WTC11 (cell line): ENCODE measurements around the gene SYNRG. TPM values are rescaled to one million over a fixed set of nuclear protein-coding genes. Genes with fewer than 3 reads are reported as not detected.

ENCODE experiments used
- ATAC-seq: fragments of 200-7000 bp; cut with Tn5 transposase; 2 replicates; pipeline ENCODE4 v1.10.0; 2021; ENCODE audit warnings: mild to moderate bottlenecking, moderate library complexity
- CTCF ChIA-PET: fragments of 300-600 bp; sonication (Branson Sonifier 250); formaldehyde crosslinking; loops from one replicate; lab custom pipeline; 2021; ENCODE audit warnings: antibody characterized with exemption; lab: Charles Lee
- POLR2A ChIA-PET: fragments of 350-600 bp; sonication (Branson Sonifier 250); formaldehyde crosslinking; loops from one replicate; lab custom pipeline; 2021; ENCODE audit warnings: antibody characterized with exemption; lab: Charles Lee
- DNase-seq: peaks from one replicate; pipeline ENCODE4 v3.0.0; 2021; ENCODE audit warnings: low spot score
- H3K27ac Mint-ChIP-seq: 2 replicates; pipeline ENCODE4 v1.8.0; 2021; ENCODE audit warnings: mixed read lengths
- H3K27me3 Mint-ChIP-seq: 2 replicates; pipeline ENCODE4 v1.8.0; 2021; ENCODE audit warnings: low read depth, mild to moderate bottlenecking, moderate library complexity, mixed read lengths
- H3K36me3 Mint-ChIP-seq: 2 replicates; pipeline ENCODE4 v1.8.0; 2021; ENCODE audit warnings: mixed read lengths
- H3K4me1 Mint-ChIP-seq: 2 replicates; pipeline ENCODE4 v1.8.0; 2022; ENCODE audit warnings: mixed read lengths
- H3K4me3 Mint-ChIP-seq: 2 replicates; pipeline ENCODE4 v1.8.0; 2021; ENCODE audit warnings: mild to moderate bottlenecking, moderate library complexity, mixed read lengths
- H3K9me3 Mint-ChIP-seq: 2 replicates; pipeline ENCODE4 v1.8.0; 2021; ENCODE audit warnings: mixed read lengths
- EMX1 ChIP-seq: fragments of 250-450 bp; sonication (Bioruptor Pico); IDR thresholded peaks from 2 replicates; pipeline ENCODE4 v1.8.0; 2021; ENCODE audit warnings: mild to moderate bottlenecking
- FOXP1 ChIP-seq: sonication (generic); formaldehyde crosslinking; IDR thresholded peaks from 2 replicates; pipeline ENCODE4 v1.8.0; 2022; ENCODE audit warnings: missing genetic modification reagents, mild to moderate bottlenecking, moderate library complexity, borderline replicate concordance
- GTF2I ChIP-seq: fragments of 250-450 bp; sonication (Bioruptor Pico); conservative IDR thresholded peaks from 2 replicates; pipeline ENCODE4 v1.4.0; 2021; ENCODE audit warnings: mild to moderate bottlenecking
- HMGXB4 ChIP-seq: sonication (generic); formaldehyde crosslinking; IDR thresholded peaks from 2 replicates; pipeline ENCODE4 v1.8.1; 2023; ENCODE audit warnings: mild to moderate bottlenecking, moderate library complexity, missing genetic modification reagents
- KAT7 ChIP-seq: sonication (generic); formaldehyde crosslinking; IDR thresholded peaks from 2 replicates; pipeline ENCODE4 v1.8.1; 2023; ENCODE audit warnings: missing genetic modification reagents, mild to moderate bottlenecking, borderline replicate concordance
- NFYB ChIP-seq: sonication (generic); formaldehyde crosslinking; conservative IDR thresholded peaks from 2 replicates; pipeline ENCODE4 v1.8.0; 2022; ENCODE audit warnings: low read depth, missing genetic modification reagents
- PRRX2 ChIP-seq: fragments of 250-450 bp; sonication (Bioruptor Pico); IDR thresholded peaks from 2 replicates; pipeline ENCODE4 v1.8.0; 2021; ENCODE audit warnings: mild to moderate bottlenecking
- STAT6 ChIP-seq: sonication (generic); formaldehyde crosslinking; conservative IDR thresholded peaks from 2 replicates; pipeline ENCODE4 v1.8.1; 2023; ENCODE audit warnings: mild to moderate bottlenecking, low read depth, missing genetic modification reagents, moderate library complexity
- ZNF138 ChIP-seq: sonication (generic); formaldehyde crosslinking; conservative IDR thresholded peaks from 2 replicates; pipeline ENCODE4 v1.8.1; 2022; ENCODE audit warnings: mild to moderate bottlenecking, moderate library complexity, missing genetic modification reagents
- ZNF219 ChIP-seq: sonication (generic); formaldehyde crosslinking; IDR thresholded peaks from 2 replicates; pipeline ENCODE4 v1.8.0; 2023; ENCODE audit warnings: missing genetic modification reagents, mild to moderate bottlenecking, borderline replicate concordance
- total RNA-seq: library from RNA; stranded (reverse); gene quantifications from 3 replicates; pipeline ENCODE4 v1.2.3, GENCODE V29; 2021
- TF ChIP-seq, protein P1 (sequence below): fragments of 250-450 bp; sonication (Bioruptor Pico); IDR thresholded peaks from 2 replicates; pipeline ENCODE4 v1.9.0; 2021; ENCODE audit warnings: mild to moderate bottlenecking, borderline replicate concordance
- TF ChIP-seq, protein P2 (sequence below): fragments of 250-450 bp; sonication (Bioruptor Pico); IDR thresholded peaks from 2 replicates; pipeline ENCODE4 v2.1.2; 2022; ENCODE audit warnings: mild to moderate bottlenecking, moderate library complexity
- TF ChIP-seq, protein P3 (sequence below): sonication (generic); formaldehyde crosslinking; IDR thresholded peaks from 2 replicates; pipeline ENCODE4 v1.8.1; 2023; ENCODE audit warnings: mild to moderate bottlenecking, missing genetic modification reagents, borderline replicate concordance
- TF ChIP-seq, protein P4 (sequence below): sonication (generic); formaldehyde crosslinking; IDR thresholded peaks from 2 replicates; pipeline ENCODE4 v1.8.0; 2023; ENCODE audit warnings: missing genetic modification reagents, mild to moderate bottlenecking, borderline replicate concordance

SYNRG gene
- total RNA-seq, 1 experiment from 2014 or later = 31.3 TPM

GRCh38 chr17:37657202-37657601 is 48.0 kb upstream of the SYNRG start:
- POLR2A ChIA-PET = no interaction called here
- Mint-ChIP-seq H3K27me3 (peaks cover 11% of the 10 kb centered on the region; the same call in 1 of the 2 replicates), H3K4me1 (peaks cover 8% of the 10 kb centered on the region), H3K27ac (no peak overlapping the region), H3K4me3 (no peak overlapping the region), H3K36me3 (no peaks in the 10 kb centered on the region)
- DNase-seq (no peak), ATAC-seq (no peak)
- CTCF ChIA-PET = interaction anchor here (1.3 kb wide), 1 partner anchor 135 kb away, joined by 3 read pairs; no protein-coding TSS in a partner anchor
- TF ChIP-seq, protein P1, sequence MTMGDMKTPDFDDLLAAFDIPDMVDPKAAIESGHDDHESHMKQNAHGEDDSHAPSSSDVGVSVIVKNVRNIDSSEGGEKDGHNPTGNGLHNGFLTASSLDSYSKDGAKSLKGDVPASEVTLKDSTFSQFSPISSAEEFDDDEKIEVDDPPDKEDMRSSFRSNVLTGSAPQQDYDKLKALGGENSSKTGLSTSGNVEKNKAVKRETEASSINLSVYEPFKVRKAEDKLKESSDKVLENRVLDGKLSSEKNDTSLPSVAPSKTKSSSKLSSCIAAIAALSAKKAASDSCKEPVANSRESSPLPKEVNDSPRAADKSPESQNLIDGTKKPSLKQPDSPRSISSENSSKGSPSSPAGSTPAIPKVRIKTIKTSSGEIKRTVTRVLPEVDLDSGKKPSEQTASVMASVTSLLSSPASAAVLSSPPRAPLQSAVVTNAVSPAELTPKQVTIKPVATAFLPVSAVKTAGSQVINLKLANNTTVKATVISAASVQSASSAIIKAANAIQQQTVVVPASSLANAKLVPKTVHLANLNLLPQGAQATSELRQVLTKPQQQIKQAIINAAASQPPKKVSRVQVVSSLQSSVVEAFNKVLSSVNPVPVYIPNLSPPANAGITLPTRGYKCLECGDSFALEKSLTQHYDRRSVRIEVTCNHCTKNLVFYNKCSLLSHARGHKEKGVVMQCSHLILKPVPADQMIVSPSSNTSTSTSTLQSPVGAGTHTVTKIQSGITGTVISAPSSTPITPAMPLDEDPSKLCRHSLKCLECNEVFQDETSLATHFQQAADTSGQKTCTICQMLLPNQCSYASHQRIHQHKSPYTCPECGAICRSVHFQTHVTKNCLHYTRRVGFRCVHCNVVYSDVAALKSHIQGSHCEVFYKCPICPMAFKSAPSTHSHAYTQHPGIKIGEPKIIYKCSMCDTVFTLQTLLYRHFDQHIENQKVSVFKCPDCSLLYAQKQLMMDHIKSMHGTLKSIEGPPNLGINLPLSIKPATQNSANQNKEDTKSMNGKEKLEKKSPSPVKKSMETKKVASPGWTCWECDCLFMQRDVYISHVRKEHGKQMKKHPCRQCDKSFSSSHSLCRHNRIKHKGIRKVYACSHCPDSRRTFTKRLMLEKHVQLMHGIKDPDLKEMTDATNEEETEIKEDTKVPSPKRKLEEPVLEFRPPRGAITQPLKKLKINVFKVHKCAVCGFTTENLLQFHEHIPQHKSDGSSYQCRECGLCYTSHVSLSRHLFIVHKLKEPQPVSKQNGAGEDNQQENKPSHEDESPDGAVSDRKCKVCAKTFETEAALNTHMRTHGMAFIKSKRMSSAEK (CRISPR knock-in tag) = no peak
- TF ChIP-seq ZNF219 (CRISPR knock-in tag) (no peak), EMX1 (CRISPR knock-in tag) (no peak), GTF2I (CRISPR knock-in tag) (no peak)
- TF ChIP-seq, all 79 proteins: peak for 0
- no peaks in the 10 kb centered on the region for H3K9me3 Mint-ChIP-seq

- Mint-ChIP-seq H3K9me3 (no peaks in the 10 kb centered on the region), H3K36me3 (no peaks in the 10 kb centered on the region), H3K4me1 (no peaks in the 10 kb centered on the region), H3K27me3 (peaks cover 10% of the 10 kb centered on the region), H3K27ac (no peak overlapping the region), H3K4me3 (no peak overlapping the region)
- POLR2A ChIA-PET = no interaction called here
- CTCF ChIA-PET = interaction anchor here (5.5 kb wide), 1 partner anchor 165 kb away, joined by 46 read pairs; no protein-coding TSS in a partner anchor
- ATAC-seq (no peak), DNase-seq (no peak)
- TF ChIP-seq PRRX2 = no peak
- no peak for TF ChIP-seq ZNF138
- no peak for TF ChIP-seq STAT6 (CRISPR knock-in tag)
- TF ChIP-seq HMGXB4 (CRISPR knock-in tag) = no peak
- TF ChIP-seq, protein P2, sequence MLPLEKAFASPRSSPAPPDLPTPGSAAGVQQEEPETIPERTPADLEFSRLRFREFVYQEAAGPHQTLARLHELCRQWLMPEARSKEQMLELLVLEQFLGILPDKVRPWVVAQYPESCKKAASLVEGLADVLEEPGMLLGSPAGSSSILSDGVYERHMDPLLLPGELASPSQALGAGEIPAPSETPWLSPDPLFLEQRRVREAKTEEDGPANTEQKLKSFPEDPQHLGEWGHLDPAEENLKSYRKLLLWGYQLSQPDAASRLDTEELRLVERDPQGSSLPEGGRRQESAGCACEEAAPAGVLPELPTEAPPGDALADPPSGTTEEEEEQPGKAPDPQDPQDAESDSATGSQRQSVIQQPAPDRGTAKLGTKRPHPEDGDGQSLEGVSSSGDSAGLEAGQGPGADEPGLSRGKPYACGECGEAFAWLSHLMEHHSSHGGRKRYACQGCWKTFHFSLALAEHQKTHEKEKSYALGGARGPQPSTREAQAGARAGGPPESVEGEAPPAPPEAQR = no peak
- TF ChIP-seq, protein P3, sequence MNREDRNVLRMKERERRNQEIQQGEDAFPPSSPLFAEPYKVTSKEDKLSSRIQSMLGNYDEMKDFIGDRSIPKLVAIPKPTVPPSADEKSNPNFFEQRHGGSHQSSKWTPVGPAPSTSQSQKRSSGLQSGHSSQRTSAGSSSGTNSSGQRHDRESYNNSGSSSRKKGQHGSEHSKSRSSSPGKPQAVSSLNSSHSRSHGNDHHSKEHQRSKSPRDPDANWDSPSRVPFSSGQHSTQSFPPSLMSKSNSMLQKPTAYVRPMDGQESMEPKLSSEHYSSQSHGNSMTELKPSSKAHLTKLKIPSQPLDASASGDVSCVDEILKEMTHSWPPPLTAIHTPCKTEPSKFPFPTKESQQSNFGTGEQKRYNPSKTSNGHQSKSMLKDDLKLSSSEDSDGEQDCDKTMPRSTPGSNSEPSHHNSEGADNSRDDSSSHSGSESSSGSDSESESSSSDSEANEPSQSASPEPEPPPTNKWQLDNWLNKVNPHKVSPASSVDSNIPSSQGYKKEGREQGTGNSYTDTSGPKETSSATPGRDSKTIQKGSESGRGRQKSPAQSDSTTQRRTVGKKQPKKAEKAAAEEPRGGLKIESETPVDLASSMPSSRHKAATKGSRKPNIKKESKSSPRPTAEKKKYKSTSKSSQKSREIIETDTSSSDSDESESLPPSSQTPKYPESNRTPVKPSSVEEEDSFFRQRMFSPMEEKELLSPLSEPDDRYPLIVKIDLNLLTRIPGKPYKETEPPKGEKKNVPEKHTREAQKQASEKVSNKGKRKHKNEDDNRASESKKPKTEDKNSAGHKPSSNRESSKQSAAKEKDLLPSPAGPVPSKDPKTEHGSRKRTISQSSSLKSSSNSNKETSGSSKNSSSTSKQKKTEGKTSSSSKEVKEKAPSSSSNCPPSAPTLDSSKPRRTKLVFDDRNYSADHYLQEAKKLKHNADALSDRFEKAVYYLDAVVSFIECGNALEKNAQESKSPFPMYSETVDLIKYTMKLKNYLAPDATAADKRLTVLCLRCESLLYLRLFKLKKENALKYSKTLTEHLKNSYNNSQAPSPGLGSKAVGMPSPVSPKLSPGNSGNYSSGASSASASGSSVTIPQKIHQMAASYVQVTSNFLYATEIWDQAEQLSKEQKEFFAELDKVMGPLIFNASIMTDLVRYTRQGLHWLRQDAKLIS (CRISPR knock-in tag) = no peak
- TF ChIP-seq, protein P4, sequence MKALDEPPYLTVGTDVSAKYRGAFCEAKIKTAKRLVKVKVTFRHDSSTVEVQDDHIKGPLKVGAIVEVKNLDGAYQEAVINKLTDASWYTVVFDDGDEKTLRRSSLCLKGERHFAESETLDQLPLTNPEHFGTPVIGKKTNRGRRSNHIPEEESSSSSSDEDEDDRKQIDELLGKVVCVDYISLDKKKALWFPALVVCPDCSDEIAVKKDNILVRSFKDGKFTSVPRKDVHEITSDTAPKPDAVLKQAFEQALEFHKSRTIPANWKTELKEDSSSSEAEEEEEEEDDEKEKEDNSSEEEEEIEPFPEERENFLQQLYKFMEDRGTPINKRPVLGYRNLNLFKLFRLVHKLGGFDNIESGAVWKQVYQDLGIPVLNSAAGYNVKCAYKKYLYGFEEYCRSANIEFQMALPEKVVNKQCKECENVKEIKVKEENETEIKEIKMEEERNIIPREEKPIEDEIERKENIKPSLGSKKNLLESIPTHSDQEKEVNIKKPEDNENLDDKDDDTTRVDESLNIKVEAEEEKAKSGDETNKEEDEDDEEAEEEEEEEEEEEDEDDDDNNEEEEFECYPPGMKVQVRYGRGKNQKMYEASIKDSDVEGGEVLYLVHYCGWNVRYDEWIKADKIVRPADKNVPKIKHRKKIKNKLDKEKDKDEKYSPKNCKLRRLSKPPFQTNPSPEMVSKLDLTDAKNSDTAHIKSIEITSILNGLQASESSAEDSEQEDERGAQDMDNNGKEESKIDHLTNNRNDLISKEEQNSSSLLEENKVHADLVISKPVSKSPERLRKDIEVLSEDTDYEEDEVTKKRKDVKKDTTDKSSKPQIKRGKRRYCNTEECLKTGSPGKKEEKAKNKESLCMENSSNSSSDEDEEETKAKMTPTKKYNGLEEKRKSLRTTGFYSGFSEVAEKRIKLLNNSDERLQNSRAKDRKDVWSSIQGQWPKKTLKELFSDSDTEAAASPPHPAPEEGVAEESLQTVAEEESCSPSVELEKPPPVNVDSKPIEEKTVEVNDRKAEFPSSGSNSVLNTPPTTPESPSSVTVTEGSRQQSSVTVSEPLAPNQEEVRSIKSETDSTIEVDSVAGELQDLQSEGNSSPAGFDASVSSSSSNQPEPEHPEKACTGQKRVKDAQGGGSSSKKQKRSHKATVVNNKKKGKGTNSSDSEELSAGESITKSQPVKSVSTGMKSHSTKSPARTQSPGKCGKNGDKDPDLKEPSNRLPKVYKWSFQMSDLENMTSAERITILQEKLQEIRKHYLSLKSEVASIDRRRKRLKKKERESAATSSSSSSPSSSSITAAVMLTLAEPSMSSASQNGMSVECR (CRISPR knock-in tag) = no peak
- TF ChIP-seq KAT7 = no peak
- no peak for TF ChIP-seq NFYB (CRISPR knock-in tag)
- TF ChIP-seq FOXP1 (CRISPR knock-in tag) = no peak
These were observed 42.6 kb upstream of the SYNRG start for GRCh38 chr17:37651849-37652248.
